8988T (cell line): ENCODE measurements around the gene UBE2F.
"Not testable (repeated sequence)": the region's sequence is repeated elsewhere in the genome, so short reads cannot be mapped to it uniquely, and the experiment has no call there.

Source experiments
- DNase-seq: peaks from one replicate; pipeline ENCODE4 v3.0.0; 2011

The UBE2F gene

GRCh38 chr2:237981621-237982020 is 14.8 kb downstream of the UBE2F start:
- not testable (repeated sequence) for DNase-seq

GRCh38 chr2:237982039-237982725 is 15.4 kb downstream of the UBE2F start:
- DNase-seq, result no peak

GRCh38 chr2:237983922-237984321 is 17.1 kb downstream of the UBE2F start:
- no peak for DNase-seq

- DNase-seq, result no peak
Observed at GRCh38 chr2:237987268-237987667, 20.5 kb downstream of the UBE2F start.

- DNase-seq, result no peak
Observed at GRCh38 chr2:237993701-237994100, 26.9 kb downstream of the UBE2F start.

GRCh38 chr2:237995036-237995435 is 28.2 kb downstream of the UBE2F start:
- no peak for DNase-seq

- DNase-seq, result no peak
Observed at GRCh38 chr2:237996021-237996593, 29.3 kb downstream of the UBE2F start.

- no peak for DNase-seq
Observed at GRCh38 chr2:237997521-237997920, 30.7 kb downstream of the UBE2F start.

- DNase-seq, result no peak
Observed at GRCh38 chr2:237998530-237998929, 31.7 kb downstream of the UBE2F start.

- no peak for DNase-seq
Observed at GRCh38 chr2:238003234-238004031, 36.6 kb downstream of the UBE2F start.

GRCh38 chr2:238004077-238004830 is 37.4 kb downstream of the UBE2F start:
- no peak for DNase-seq

- no peak for DNase-seq
Observed at GRCh38 chr2:238005528-238005927, 38.7 kb downstream of the UBE2F start.

- DNase-seq, result no peak
Observed at GRCh38 chr2:238006510-238006909, 39.7 kb downstream of the UBE2F start.

- DNase-seq, result no peak
Observed at GRCh38 chr2:238007924-238008323, 41.1 kb downstream of the UBE2F start.

GRCh38 chr2:238009563-238009962 is 42.7 kb downstream of the UBE2F start:
- DNase-seq, result no peak

- DNase-seq, result no peak
Observed at GRCh38 chr2:238010572-238010971, 43.8 kb downstream of the UBE2F start.

GRCh38 chr2:238013806-238014205 is 47.0 kb downstream of the UBE2F start:
- DNase-seq, result no peak

- no peak for DNase-seq
Observed at GRCh38 chr2:238015705-238016104, 48.9 kb downstream of the UBE2F start.

GRCh38 chr2:238016526-238016925 is 49.7 kb downstream of the UBE2F start:
- DNase-seq, result no peak

- DNase-seq, result no peak
Observed at GRCh38 chr2:238019962-238020361, 53.1 kb downstream of the UBE2F start.

GRCh38 chr2:238020816-238021215 is 54.0 kb downstream of the UBE2F start:
- no peak for DNase-seq

GRCh38 chr2:238021327-238021726 is 54.5 kb downstream of the UBE2F start:
- no peak for DNase-seq

- no peak for DNase-seq
Observed at GRCh38 chr2:238022594-238023157, 55.9 kb downstream of the UBE2F start.
